ENCODE measurements around the gene ERBIN. TPM values are rescaled to one million over a fixed set of nuclear protein-coding genes. Genes with fewer than 3 reads are reported as not detected.

The ERBIN gene
- total and polyA plus RNA-seq, 2 of the 13 experiments (the other 11 are each of a cell fraction or from before 2014, with no cell fraction given) = 14.4 to 41.7 TPM

GRCh38 chr5:65906256-65906655 lies 20.1 kb upstream of the ERBIN start (continued):
- TF ChIP-seq ELF4 (CRISPR knock-in tag; IDR thresholded peaks at IDR 0.05; ENCODE audit: borderline replicate concordance) (no peak), FOXA3 (CRISPR knock-in tag; IDR thresholded peaks at IDR 0.05) (no peak), ZNF788 (CRISPR knock-in tag; IDR thresholded peaks at IDR 0.05; ENCODE audit: borderline replicate concordance) (no peak)

GRCh38 chr5:65907135-65907534 lies 19.2 kb upstream of the ERBIN start:
- no peak overlapping the region for H3K4me3 ChIP-seq (replicated peaks in 1 of 3; ENCODE audit: insufficient read depth in 1 of 3, low read depth in 2 of 3, low read length in 3 of 3)
- no peak overlapping the region for H3K9ac ChIP-seq (ENCODE audit: insufficient read depth, low read depth, low read length)
- BruUV-seq (replicated peaks) = no TSS peak
- H2AFZ ChIP-seq (ENCODE audit: low read length) = no peak overlapping the region
- TF ChIP-seq ZBTB1 (CRISPR knock-in tag; IDR thresholded peaks at IDR 0.05; ENCODE audit: borderline replicate concordance) (no peak), ZNF629 (CRISPR knock-in tag; conservative IDR thresholded peaks at IDR 0.05) (no peak), BRD4 (CRISPR knock-in tag; IDR thresholded peaks at IDR 0.05) (no peak), SMYD3 (CRISPR knock-in tag; IDR thresholded peaks at IDR 0.05) (no peak), BRCA1 (CRISPR knock-in tag; IDR thresholded peaks at IDR 0.05) (no peak), SRSF4 (IDR thresholded peaks at IDR 0.05; ENCODE audit: low read depth, low read length, poor library complexity, severe bottlenecking) (no peak), STAG1 (CRISPR knock-in tag; IDR thresholded peaks at IDR 0.05) (no peak), ZZZ3 (CRISPR knock-in tag; IDR thresholded peaks at IDR 0.05; ENCODE audit: borderline replicate concordance) (no peak), NFYB (CRISPR knock-in tag; IDR thresholded peaks at IDR 0.05) (no peak), SRSF1 (optimal IDR thresholded peaks at IDR 0.05; ENCODE audit: low read depth, low read length) (no peak), SIN3B (IDR thresholded peaks at IDR 0.05; ENCODE audit: low read length) (no peak), ATF6 (CRISPR knock-in tag; conservative IDR thresholded peaks at IDR 0.05) (no peak), FOXK2 (IDR thresholded peaks at IDR 0.05) (no peak), MYC (CRISPR knock-in tag; IDR thresholded peaks at IDR 0.05; ENCODE audit: borderline replicate concordance) (no peak), DR1 (CRISPR knock-in tag; IDR thresholded peaks at IDR 0.05) (no peak), ZNF280B (CRISPR knock-in tag; IDR thresholded peaks at IDR 0.05; ENCODE audit: borderline replicate concordance) (no peak), FOXA1 (IDR thresholded peaks at IDR 0.05) (no peak), FOXA1 (CRISPR knock-in tag; IDR thresholded peaks at IDR 0.05) (no peak)
- TF ChIP-seq, protein P1, sequence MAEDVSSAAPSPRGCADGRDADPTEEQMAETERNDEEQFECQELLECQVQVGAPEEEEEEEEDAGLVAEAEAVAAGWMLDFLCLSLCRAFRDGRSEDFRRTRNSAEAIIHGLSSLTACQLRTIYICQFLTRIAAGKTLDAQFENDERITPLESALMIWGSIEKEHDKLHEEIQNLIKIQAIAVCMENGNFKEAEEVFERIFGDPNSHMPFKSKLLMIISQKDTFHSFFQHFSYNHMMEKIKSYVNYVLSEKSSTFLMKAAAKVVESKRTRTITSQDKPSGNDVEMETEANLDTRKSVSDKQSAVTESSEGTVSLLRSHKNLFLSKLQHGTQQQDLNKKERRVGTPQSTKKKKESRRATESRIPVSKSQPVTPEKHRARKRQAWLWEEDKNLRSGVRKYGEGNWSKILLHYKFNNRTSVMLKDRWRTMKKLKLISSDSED (CRISPR knock-in tag; IDR thresholded peaks at IDR 0.05) = no peak
- WGBS (ENCODE audit: low lambda C conversion rate) = 18% methylated on average over 2 of the region's 2 CpGs
- no peaks in the 10 kb centered on the region for H4K20me1 ChIP-seq (ENCODE audit: insufficient read depth, low read length)
- intact Hi-C loops (cut with micrococcal nuclease; ENCODE audit: unreplicated experiment) = no loop called here
- ATAC-seq (no peak), FAIRE-seq (no peak), DNase-seq (ENCODE audit: low spot score) (no peak)
- no peaks in the 10 kb centered on the region for H3K9me3 ChIP-seq (ENCODE audit: low read length)
- H3K36me3 ChIP-seq (replicated peaks in 1 of 2; ENCODE audit: control insufficient read depth in 1 of 2, insufficient read depth in 2 of 2, low read length in 2 of 2) = no peaks in the 10 kb centered on the region
- in situ Hi-C loops (cut with HindIII; ENCODE audit: extremely low pct_ligation_motif_present, low pct_unique_long_range_greater_than_20kb) = no loop called here
- no peak overlapping the region for H3K4me2 ChIP-seq (ENCODE audit: low read depth, low read length)
- H3K79me2 ChIP-seq (ENCODE audit: insufficient read depth, low read length) = no peaks in the 10 kb centered on the region
- H3K27me3 ChIP-seq (ENCODE audit: control insufficient read depth in 1 of 2, insufficient read depth in 2 of 2, low read length in 2 of 2) = no peaks in the 10 kb centered on the region
- CTCF ChIA-PET (ENCODE audit: low intra/inter-chr PET ratio, low total read pairs) = no interaction called here
- POLR2A ChIA-PET = no interaction called here
- peaks cover 3% of the 10 kb centered on the region; the same call in 1 of the 2 replicates for H3K4me1 ChIP-seq (ENCODE audit: insufficient read depth, low read length)
- no peak overlapping the region for H3K27ac ChIP-seq (ENCODE audit: extremely low read length, insufficient read depth, low read length)

All from HepG2 (cell line).